ENCODE data around the gene CBY2.

The CBY2 gene

GRCh38 chr13:45714170-45714569 is 12.1 kb downstream of the CBY2 start:
- peaks cover 4% of the 10 kb centered on the region for H3K27me3 ChIP-seq (ENCODE audit: insufficient read depth, poor library complexity, severe bottlenecking)
- TF ChIP-seq, protein P1, sequence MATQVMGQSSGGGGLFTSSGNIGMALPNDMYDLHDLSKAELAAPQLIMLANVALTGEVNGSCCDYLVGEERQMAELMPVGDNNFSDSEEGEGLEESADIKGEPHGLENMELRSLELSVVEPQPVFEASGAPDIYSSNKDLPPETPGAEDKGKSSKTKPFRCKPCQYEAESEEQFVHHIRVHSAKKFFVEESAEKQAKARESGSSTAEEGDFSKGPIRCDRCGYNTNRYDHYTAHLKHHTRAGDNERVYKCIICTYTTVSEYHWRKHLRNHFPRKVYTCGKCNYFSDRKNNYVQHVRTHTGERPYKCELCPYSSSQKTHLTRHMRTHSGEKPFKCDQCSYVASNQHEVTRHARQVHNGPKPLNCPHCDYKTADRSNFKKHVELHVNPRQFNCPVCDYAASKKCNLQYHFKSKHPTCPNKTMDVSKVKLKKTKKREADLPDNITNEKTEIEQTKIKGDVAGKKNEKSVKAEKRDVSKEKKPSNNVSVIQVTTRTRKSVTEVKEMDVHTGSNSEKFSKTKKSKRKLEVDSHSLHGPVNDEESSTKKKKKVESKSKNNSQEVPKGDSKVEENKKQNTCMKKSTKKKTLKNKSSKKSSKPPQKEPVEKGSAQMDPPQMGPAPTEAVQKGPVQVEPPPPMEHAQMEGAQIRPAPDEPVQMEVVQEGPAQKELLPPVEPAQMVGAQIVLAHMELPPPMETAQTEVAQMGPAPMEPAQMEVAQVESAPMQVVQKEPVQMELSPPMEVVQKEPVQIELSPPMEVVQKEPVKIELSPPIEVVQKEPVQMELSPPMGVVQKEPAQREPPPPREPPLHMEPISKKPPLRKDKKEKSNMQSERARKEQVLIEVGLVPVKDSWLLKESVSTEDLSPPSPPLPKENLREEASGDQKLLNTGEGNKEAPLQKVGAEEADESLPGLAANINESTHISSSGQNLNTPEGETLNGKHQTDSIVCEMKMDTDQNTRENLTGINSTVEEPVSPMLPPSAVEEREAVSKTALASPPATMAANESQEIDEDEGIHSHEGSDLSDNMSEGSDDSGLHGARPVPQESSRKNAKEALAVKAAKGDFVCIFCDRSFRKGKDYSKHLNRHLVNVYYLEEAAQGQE (IDR thresholded peaks at IDR 0.05; ENCODE audit: insufficient replicate concordance, low read depth), result no peak
- TF ChIP-seq CTCF (IDR thresholded peaks at IDR 0.05; ENCODE audit: insufficient read depth, low read length) (no peak), POLR2AphosphoS5 (IDR thresholded peaks at IDR 0.05; ENCODE audit: low read depth) (no peak), SPI1 (IDR thresholded peaks at IDR 0.05; ENCODE audit: borderline replicate concordance, low read depth) (no peak), GABPA (IDR thresholded peaks at IDR 0.05; ENCODE audit: low read depth) (no peak)
- no peak overlapping the region for H3K4me3 ChIP-seq (replicated peaks; ENCODE audit: insufficient read depth, low read length)
- no peak overlapping the region for H3K27ac ChIP-seq (replicated peaks)
- no peak for DNase-seq (ENCODE audit: low read depth in 1 of 2, low spot score in 1 of 2)

- Histone ChIP-seq H3K27me3 (ENCODE audit: insufficient read depth, poor library complexity, severe bottlenecking) (peaks cover 4% of the 10 kb centered on the region), H3K27ac (replicated peaks) (no peak overlapping the region), H3K4me3 (replicated peaks; ENCODE audit: insufficient read depth, low read length) (no peak overlapping the region)
- DNase-seq (ENCODE audit: low read depth in 1 of 2, low spot score in 1 of 2), result no peak
- no peak for TF ChIP-seq GABPA (IDR thresholded peaks at IDR 0.05; ENCODE audit: low read depth)
These were observed 13.2 kb downstream of the CBY2 start for GRCh38 chr13:45715351-45715750.

DNA sequence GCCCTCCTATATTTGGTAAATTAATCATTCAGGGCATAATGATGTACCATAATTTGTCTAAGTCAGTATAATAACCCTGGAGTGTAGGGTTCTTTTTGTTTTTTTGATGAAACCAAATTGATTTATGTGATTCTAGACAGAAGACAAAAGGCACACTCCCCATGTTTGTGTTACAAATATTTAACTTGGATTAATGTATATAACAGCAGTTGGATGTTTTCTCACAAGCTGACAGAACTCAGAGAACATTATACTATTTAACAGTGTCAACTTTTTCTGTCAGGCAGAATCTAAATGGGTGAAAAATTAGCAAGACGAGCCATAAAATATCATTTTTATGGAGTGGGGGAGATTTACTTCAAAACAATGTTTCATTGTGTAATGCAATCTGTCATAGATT is 15.2 kb downstream of the CBY2 start:
- DNase-seq (ENCODE audit: low read depth in 1 of 2, low spot score in 1 of 2), result no peak
- Histone ChIP-seq H3K4me3 (replicated peaks; ENCODE audit: insufficient read depth, low read length) (no peak overlapping the region), H3K27me3 (ENCODE audit: insufficient read depth, poor library complexity, severe bottlenecking) (peaks cover 4% of the 10 kb centered on the region), H3K27ac (replicated peaks) (no peak overlapping the region)
- TF ChIP-seq GABPA (IDR thresholded peaks at IDR 0.05; ENCODE audit: low read depth), result no peak
- TF ChIP-seq SPI1 (IDR thresholded peaks at IDR 0.05; ENCODE audit: borderline replicate concordance, low read depth), result no peak
- TF ChIP-seq, protein P1 (IDR thresholded peaks at IDR 0.05; ENCODE audit: insufficient replicate concordance, low read depth), result no peak

GRCh38 chr13:45718063-45718462 is 15.9 kb downstream of the CBY2 start:
- Histone ChIP-seq H3K27ac (replicated peaks) (no peak overlapping the region), H3K27me3 (ENCODE audit: insufficient read depth, poor library complexity, severe bottlenecking) (peaks cover 4% of the 10 kb centered on the region), H3K4me3 (replicated peaks; ENCODE audit: insufficient read depth, low read length) (no peak overlapping the region)
- TF ChIP-seq, protein P1 (IDR thresholded peaks at IDR 0.05; ENCODE audit: insufficient replicate concordance, low read depth), result no peak
- no peak for TF ChIP-seq POLR2AphosphoS5 (IDR thresholded peaks at IDR 0.05; ENCODE audit: low read depth)
- no peak for TF ChIP-seq SPI1 (IDR thresholded peaks at IDR 0.05; ENCODE audit: borderline replicate concordance, low read depth)
- no peak for TF ChIP-seq GABPA (IDR thresholded peaks at IDR 0.05; ENCODE audit: low read depth)
- peak; percentile 59 for TF ChIP-seq CTCF (IDR thresholded peaks at IDR 0.05; ENCODE audit: insufficient read depth, low read length)
- DNase-seq (ENCODE audit: low read depth in 1 of 2, low spot score in 1 of 2), result peak; percentile 24 to 31

Data from HL-60 (cell line).